ENCODE results near the gene HLA-A. TPM values are rescaled to one million over a fixed set of nuclear protein-coding genes. Genes with fewer than 3 reads are reported as not detected.
"Not testable (repeated sequence)": the region's sequence is repeated elsewhere in the genome, so short reads cannot be mapped to it uniquely, and the experiment has no call there.

Gene HLA-A
- polyA plus RNA-seq, 4 donors: 116 to 202 (median 172) TPM

GRCh38 chr6:29958921-29959320 lies 16.6 kb downstream of the HLA-A start:
- no peak for DNase-seq (ENCODE audit: low read depth in 4 of 4, low spot score in 3 of 4)

- DNase-seq (ENCODE audit: low read depth in 4 of 4, low spot score in 3 of 4): no peak
Measured at GRCh38 chr6:29959467-29959866, 17.1 kb downstream of the HLA-A start.

- no peak for DNase-seq (ENCODE audit: low read depth in 4 of 4, low spot score in 3 of 4)
Measured at GRCh38 chr6:29961966-29962365, 19.6 kb downstream of the HLA-A start.

- DNase-seq (ENCODE audit: low read depth in 4 of 4, low spot score in 3 of 4): not testable (repeated sequence)
Measured at GRCh38 chr6:29963697-29964096, 21.4 kb downstream of the HLA-A start.

GRCh38 chr6:29964518-29964886 lies 22.2 kb downstream of the HLA-A start:
- no peak for DNase-seq (ENCODE audit: low read depth in 4 of 4, low spot score in 3 of 4)

GRCh38 chr6:29964887-29965562 lies 22.7 kb downstream of the HLA-A start:
- DNase-seq (ENCODE audit: low read depth in 4 of 4, low spot score in 3 of 4): no peak

- DNase-seq (ENCODE audit: low read depth in 4 of 4, low spot score in 3 of 4): no peak
Measured at GRCh38 chr6:29965563-29965872, 23.2 kb downstream of the HLA-A start.

GRCh38 chr6:29965873-29966601 lies 23.7 kb downstream of the HLA-A start:
- no peak for DNase-seq (ENCODE audit: low read depth in 4 of 4, low spot score in 3 of 4)

- DNase-seq (ENCODE audit: low read depth in 4 of 4, low spot score in 3 of 4): no peak
Measured at GRCh38 chr6:29967379-29968010, 25.2 kb downstream of the HLA-A start.

GRCh38 chr6:29968130-29968529 lies 25.8 kb downstream of the HLA-A start:
- no peak for DNase-seq (ENCODE audit: low read depth in 4 of 4, low spot score in 3 of 4)

GRCh38 chr6:29968905-29969304 lies 26.6 kb downstream of the HLA-A start:
- DNase-seq (ENCODE audit: low read depth in 4 of 4, low spot score in 3 of 4): no peak

- DNase-seq (ENCODE audit: low read depth in 4 of 4, low spot score in 3 of 4): no peak
Measured at GRCh38 chr6:29970711-29971110, 28.4 kb downstream of the HLA-A start.

- DNase-seq (ENCODE audit: low read depth in 4 of 4, low spot score in 3 of 4): no peak
Measured at GRCh38 chr6:29974901-29975560, 32.7 kb downstream of the HLA-A start.

- DNase-seq (ENCODE audit: low read depth in 4 of 4, low spot score in 3 of 4): no peak
Measured at GRCh38 chr6:29975561-29975907, 33.2 kb downstream of the HLA-A start.

GRCh38 chr6:29976253-29976587 lies 33.9 kb downstream of the HLA-A start:
- DNase-seq (ENCODE audit: low read depth in 4 of 4, low spot score in 3 of 4): no peak

GRCh38 chr6:29976588-29977424 lies 34.5 kb downstream of the HLA-A start:
- peak in 1 of 4 donors; percentile 50 for DNase-seq (ENCODE audit: low read depth in 4 of 4, low spot score in 3 of 4)

GRCh38 chr6:29977425-29977727 lies 35.0 kb downstream of the HLA-A start:
- DNase-seq (ENCODE audit: low read depth in 4 of 4, low spot score in 3 of 4): no peak

- not testable (repeated sequence) for DNase-seq (ENCODE audit: low read depth in 4 of 4, low spot score in 3 of 4)
Measured at GRCh38 chr6:29980013-29980412, 37.7 kb downstream of the HLA-A start.

- no peak for DNase-seq (ENCODE audit: low read depth in 4 of 4, low spot score in 3 of 4)
Measured at GRCh38 chr6:29980511-29980910, 38.2 kb downstream of the HLA-A start.

- no peak for DNase-seq (ENCODE audit: low read depth in 4 of 4, low spot score in 3 of 4)
Measured at GRCh38 chr6:29981211-29981812, 39.0 kb downstream of the HLA-A start.

GRCh38 chr6:29982097-29982496 lies 39.8 kb downstream of the HLA-A start:
- DNase-seq (ENCODE audit: low read depth in 4 of 4, low spot score in 3 of 4): no peak

Data from left renal pelvis (tissue), 4 donors.